ENCODE measurements around the gene RSPO1.

The RSPO1 gene

GRCh38 chr1:37564892-37565291, 69.8 kb downstream of the RSPO1 start:
- DNase-seq (ENCODE audit: low read depth) = no peak

GRCh38 chr1:37562984-37563383, 71.7 kb downstream of the RSPO1 start:
- no peak for DNase-seq (ENCODE audit: low read depth)

Measured in activated T-cell treated with anti-CD3 and anti-CD28 coated beads for 24 hours (primary cell).